Mammary epithelial cell (primary cell): Measurements from ENCODE around the gene GZF1.

Source experiments
- CTCF ChIP-seq, 2 donors: IDR thresholded peaks in 1 of 2; conservative IDR thresholded peaks in 1 of 2; 2 replicates each; pipeline ENCODE4 v1.5.1; 2011 to 2012; ENCODE audit warnings: inconsistent platforms in 2 of 2, low read length in 2 of 2, mild to moderate bottlenecking in 2 of 2, control low read depth in 1 of 2, low read depth in 1 of 2; ENCODE audit not compliant: insufficient read depth in 1 of 2; ENCODE audit errors: extremely low read depth in 1 of 2
- EZH2 ChIP-seq: IDR thresholded peaks from 2 replicates; pipeline ENCODE4 v1.6.1; 2012; ENCODE audit warnings: low read length, inconsistent platforms, borderline replicate concordance

GRCh38 chr20:23399568-23400241 lies 37.7 kb downstream of the GZF1 start:
- peak in 1 of 2 donors; percentile 3 for TF ChIP-seq CTCF (conservative IDR thresholded peaks at IDR 0.05 in 1 of 2, IDR thresholded peaks at IDR 0.05 in 1 of 2; ENCODE audit: extremely low read depth in 1 of 2, insufficient read depth in 1 of 2, low read depth in 1 of 2, low read length in 2 of 2)
- TF ChIP-seq EZH2 = no peak
